BLaER1 (cell line): ENCODE results near the gene GPAM.
"Not testable (repeated sequence)": the region's sequence is repeated elsewhere in the genome, so short reads cannot be mapped to it uniquely, and the experiment has no call there.

Experiments
- H3K27ac ChIP-seq: shearing (Covaris generic); formaldehyde crosslinking; 2 replicates; pipeline ENCODE4 v1.8.1; 2022
- H3K27me3 ChIP-seq: shearing (Covaris generic); formaldehyde crosslinking; 2 replicates; pipeline ENCODE4 v1.8.1; 2022
- H3K36me3 ChIP-seq: shearing (Covaris generic); formaldehyde crosslinking; 2 replicates; pipeline ENCODE4 v1.8.1; 2022
- H3K4me1 ChIP-seq: shearing (Covaris generic); formaldehyde crosslinking; 2 replicates; pipeline ENCODE4 v1.8.1; 2022
- H3K4me2 ChIP-seq: shearing (Covaris generic); formaldehyde crosslinking; 2 replicates; pipeline ENCODE4 v1.8.1; 2022
- H3K4me3 ChIP-seq: shearing (Covaris generic); formaldehyde crosslinking; 2 replicates; pipeline ENCODE4 v1.8.1; 2022
- H3K9ac ChIP-seq: shearing (Covaris generic); formaldehyde crosslinking; 2 replicates; pipeline ENCODE4 v1.8.1; 2022
- H3K9me3 ChIP-seq: shearing (Covaris generic); formaldehyde crosslinking; 2 replicates; pipeline ENCODE4 v1.8.1; 2022
- H4K20me1 ChIP-seq: shearing (Covaris generic); formaldehyde crosslinking; 2 replicates; pipeline ENCODE4 v1.8.1; 2022
- Cebpa-rat ChIP-seq: shearing (Covaris generic); IDR thresholded peaks from 2 replicates; pipeline ENCODE4 v1.8.1; 2022

GPAM gene

DNA sequence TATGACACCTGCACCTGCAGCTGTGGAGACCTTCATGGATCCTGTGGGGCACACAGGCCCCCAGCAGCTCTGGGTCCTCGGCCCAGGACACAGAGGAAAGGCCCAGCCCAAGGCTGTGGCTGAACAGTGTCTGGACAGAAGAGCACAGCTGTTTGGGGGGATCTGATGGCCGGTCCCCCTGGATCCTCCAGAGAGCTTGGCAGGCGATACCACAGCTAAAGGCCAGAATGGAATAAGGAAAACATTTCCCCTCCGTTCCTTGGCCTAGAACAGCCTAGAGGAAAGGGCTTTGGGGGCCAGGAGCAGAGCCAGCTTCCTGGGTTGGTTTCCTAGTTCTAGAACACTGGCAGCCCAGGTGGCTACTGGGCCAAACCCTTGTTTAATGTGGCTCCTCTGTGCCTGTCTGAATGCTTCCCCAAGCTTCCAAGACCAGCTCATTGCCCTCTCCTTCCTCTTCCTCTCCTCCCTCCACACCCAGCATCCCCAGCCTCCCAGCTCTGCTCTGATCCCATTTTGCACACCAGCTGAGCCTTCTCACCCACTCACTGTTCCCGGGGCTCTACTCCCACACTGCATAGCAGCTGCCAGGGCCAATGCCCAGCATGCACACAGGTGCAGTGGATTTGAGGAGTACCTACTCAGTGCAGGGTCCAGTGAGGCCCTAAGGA, 46.9 kb downstream of the GPAM start:
- Histone ChIP-seq H3K36me3 (no peaks in the 10 kb centered on the region), H3K4me2 (no peak overlapping the region), H3K4me3 (no peak overlapping the region), H3K4me1 (peaks cover 20% of the 10 kb centered on the region), H3K27ac (no peak overlapping the region), H3K9ac (no peak overlapping the region), H3K27me3 (no peaks in the 10 kb centered on the region), H3K9me3 (no peaks in the 10 kb centered on the region), H4K20me1 (no peaks in the 10 kb centered on the region)
- no peak for TF ChIP-seq Cebpa-rat

DNA sequence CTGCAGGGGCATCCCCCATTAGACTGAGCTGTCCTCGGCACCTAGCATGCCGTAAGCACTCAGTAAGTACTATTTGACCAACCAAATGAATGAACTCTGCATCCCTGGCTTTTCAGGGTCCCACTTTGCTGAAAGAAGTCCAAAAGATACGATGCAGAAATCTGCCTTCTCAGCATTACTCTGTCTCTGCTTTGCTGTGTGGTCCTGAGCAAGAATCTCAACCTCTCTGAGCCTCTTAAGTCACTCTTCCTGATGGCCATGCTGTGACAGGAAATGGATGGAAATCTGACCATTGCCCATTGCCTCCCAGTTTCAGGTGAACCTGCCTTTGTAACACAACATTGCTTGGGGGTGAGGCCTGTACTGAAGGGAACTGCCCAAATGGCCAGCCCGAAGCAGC, 48.0 kb downstream of the GPAM start:
- H4K20me1 ChIP-seq, result no peaks in the 10 kb centered on the region
- TF ChIP-seq Cebpa-rat, result no peak
- H3K4me1 ChIP-seq, result peaks cover 20% of the 10 kb centered on the region
- no peak overlapping the region for H3K4me3 ChIP-seq
- H3K36me3 ChIP-seq, result no peaks in the 10 kb centered on the region
- no peak overlapping the region for H3K9ac ChIP-seq
- H3K9me3 ChIP-seq, result no peaks in the 10 kb centered on the region
- H3K27me3 ChIP-seq, result no peaks in the 10 kb centered on the region
- H3K4me2 ChIP-seq, result no peak overlapping the region
- H3K27ac ChIP-seq, result no peak overlapping the region

DNA sequence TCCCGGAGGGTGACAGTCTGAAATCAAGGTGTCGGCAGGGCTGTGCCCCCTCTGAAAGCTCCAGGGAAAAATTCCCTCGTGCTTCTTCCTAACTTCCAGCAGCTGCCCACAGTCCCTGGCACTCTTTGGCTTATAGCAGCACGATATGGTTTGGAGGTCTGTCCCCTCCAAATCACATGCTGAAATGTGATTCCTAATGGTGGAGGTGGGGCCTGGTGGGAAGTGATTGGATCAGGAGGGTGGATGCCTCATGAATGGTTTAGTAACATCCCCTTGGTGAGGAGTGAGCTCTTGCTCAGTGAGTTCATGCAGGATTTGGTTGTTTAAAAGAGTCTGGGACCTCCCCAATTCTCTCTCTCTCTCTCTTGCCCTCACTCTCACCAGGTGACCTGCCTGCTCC, 51.1 kb downstream of the GPAM start:
- no peaks in the 10 kb centered on the region for H3K27me3 ChIP-seq
- H4K20me1 ChIP-seq, result no peaks in the 10 kb centered on the region
- H3K4me1 ChIP-seq, result peaks cover 20% of the 10 kb centered on the region
- H3K27ac ChIP-seq, result no peak overlapping the region
- H3K9me3 ChIP-seq, result no peaks in the 10 kb centered on the region
- no peaks in the 10 kb centered on the region for H3K36me3 ChIP-seq
- TF ChIP-seq Cebpa-rat, result no peak
- H3K4me2 ChIP-seq, result no peak overlapping the region
- H3K4me3 ChIP-seq, result no peak overlapping the region
- H3K9ac ChIP-seq, result no peak overlapping the region

DNA sequence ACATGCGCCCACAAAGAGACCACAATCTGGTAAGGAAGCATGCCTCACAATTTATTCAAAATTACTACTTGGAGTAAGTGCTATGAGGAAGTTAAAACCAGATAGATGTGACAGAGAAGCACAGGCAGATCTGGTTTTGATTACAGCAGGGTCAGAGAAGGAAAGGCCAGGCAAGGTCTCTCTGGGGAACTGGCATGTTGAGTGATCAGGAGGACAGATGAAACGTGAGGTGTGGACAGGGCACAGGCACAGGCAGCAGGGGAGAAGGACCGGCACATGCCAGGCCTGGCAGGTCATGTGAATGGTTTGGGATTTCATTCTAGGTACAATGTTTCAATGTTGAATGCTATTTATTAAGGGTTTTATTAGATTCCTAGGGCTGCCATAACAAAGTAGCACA, 51.6 kb downstream of the GPAM start:
- H3K9ac ChIP-seq, result no peak overlapping the region
- H3K4me3 ChIP-seq, result no peak overlapping the region
- no peak for TF ChIP-seq Cebpa-rat
- H3K27me3 ChIP-seq, result no peaks in the 10 kb centered on the region
- H3K36me3 ChIP-seq, result no peaks in the 10 kb centered on the region
- no peaks in the 10 kb centered on the region for H3K9me3 ChIP-seq
- H4K20me1 ChIP-seq, result no peaks in the 10 kb centered on the region
- H3K4me2 ChIP-seq, result no peak overlapping the region
- no peak overlapping the region for H3K27ac ChIP-seq
- peaks cover 20% of the 10 kb centered on the region for H3K4me1 ChIP-seq

DNA sequence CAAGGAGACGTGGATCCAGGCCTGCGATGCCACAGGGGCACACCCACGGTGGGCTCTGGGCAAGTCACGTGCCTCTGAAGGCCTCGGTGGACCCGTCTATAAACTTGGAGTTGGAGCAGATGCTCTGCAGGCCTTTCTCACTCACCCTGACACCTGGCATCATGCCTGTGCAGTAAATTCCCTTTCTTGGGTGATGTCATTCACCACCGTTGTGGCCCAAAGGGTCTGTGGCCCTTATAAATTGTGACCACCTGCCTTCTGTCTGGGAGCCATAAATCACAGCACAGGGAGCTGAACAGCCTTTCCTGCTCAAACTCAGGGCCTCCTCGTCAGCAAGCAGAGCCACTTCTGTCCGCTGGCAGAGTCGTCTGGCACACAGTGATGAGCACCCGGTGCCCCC, 52.2 kb downstream of the GPAM start:
- Histone ChIP-seq H3K9ac (no peak overlapping the region), H4K20me1 (no peaks in the 10 kb centered on the region), H3K27ac (no peak overlapping the region), H3K36me3 (no peaks in the 10 kb centered on the region), H3K4me2 (no peak overlapping the region), H3K4me3 (no peak overlapping the region), H3K27me3 (no peaks in the 10 kb centered on the region), H3K4me1 (peaks cover 14% of the 10 kb centered on the region), H3K9me3 (no peaks in the 10 kb centered on the region)
- no peak for TF ChIP-seq Cebpa-rat

DNA sequence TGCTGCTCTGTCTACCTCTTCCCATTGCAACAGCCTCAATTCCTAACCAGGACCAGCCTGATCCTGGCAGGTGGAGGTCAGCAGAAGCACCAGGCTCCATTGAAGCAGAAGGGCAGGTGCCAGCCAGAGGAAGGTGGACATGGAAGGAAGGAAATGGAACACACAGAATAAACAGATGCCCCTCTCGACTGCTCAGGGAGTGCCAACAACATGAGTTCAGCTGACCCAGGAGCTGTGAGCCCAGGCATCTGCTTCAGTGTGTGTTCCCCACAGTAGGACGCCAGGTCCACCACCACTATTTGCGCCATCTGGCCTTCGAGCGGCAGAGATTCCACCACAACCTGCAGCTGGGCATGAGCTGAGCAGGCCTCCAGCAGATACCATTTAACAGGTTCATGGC, 56.7 kb downstream of the GPAM start:
- no peak for TF ChIP-seq Cebpa-rat
- no peaks in the 10 kb centered on the region for H3K27me3 ChIP-seq
- H4K20me1 ChIP-seq, result no peaks in the 10 kb centered on the region
- H3K36me3 ChIP-seq, result no peaks in the 10 kb centered on the region
- H3K9ac ChIP-seq, result no peak overlapping the region
- H3K4me2 ChIP-seq, result no peak overlapping the region
- H3K4me3 ChIP-seq, result no peak overlapping the region
- no peaks in the 10 kb centered on the region for H3K4me1 ChIP-seq
- H3K27ac ChIP-seq, result no peak overlapping the region
- no peaks in the 10 kb centered on the region for H3K9me3 ChIP-seq

DNA sequence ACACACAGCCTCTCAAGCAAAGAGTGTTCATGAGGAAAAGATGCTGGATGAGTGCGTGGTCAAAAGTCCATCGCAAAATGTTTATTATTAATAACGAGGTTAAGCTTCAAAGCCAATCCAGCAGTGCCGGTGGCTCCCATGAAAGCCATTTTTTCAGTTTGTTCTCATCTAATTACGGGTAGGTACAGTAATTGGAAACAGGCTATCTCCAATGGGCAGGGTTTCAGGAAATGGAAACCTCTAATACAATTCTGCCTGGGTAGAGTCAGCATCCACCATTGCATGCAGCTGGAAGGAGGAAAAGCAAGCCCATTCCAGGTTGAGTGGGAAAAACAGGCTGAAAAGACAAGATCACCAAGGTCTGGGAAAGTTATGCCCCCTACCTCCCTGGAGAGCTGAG, 57.4 kb downstream of the GPAM start:
- no peak for TF ChIP-seq Cebpa-rat
- Histone ChIP-seq H3K4me2 (no peak overlapping the region), H3K4me1 (no peaks in the 10 kb centered on the region), H4K20me1 (no peaks in the 10 kb centered on the region), H3K27ac (no peak overlapping the region), H3K9ac (no peak overlapping the region), H3K36me3 (no peaks in the 10 kb centered on the region), H3K4me3 (no peak overlapping the region), H3K9me3 (no peaks in the 10 kb centered on the region), H3K27me3 (no peaks in the 10 kb centered on the region)

DNA sequence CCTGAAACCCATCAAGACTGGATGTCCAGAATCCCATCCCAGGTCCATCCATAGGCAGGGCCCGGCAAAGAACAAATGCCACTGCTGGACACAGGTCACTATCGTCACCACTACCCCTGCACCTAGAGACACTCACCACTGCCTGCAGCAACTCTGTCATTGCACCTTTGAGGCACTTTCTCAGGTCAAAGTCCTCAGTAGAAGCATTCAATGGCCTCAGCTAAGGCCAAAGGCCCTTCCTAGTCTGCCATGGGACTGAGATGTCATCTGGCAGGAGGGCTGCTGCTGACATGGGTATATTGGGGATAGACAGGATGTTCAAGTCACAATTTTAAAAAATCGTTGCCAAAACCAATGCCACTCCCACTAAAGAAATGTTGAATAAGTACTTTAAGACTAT, 58.7 kb downstream of the GPAM start:
- H3K9ac ChIP-seq, result no peak overlapping the region
- H3K4me1 ChIP-seq, result no peaks in the 10 kb centered on the region
- TF ChIP-seq Cebpa-rat, result no peak
- H3K36me3 ChIP-seq, result no peaks in the 10 kb centered on the region
- H3K4me3 ChIP-seq, result no peak overlapping the region
- H3K9me3 ChIP-seq, result no peaks in the 10 kb centered on the region
- H3K27ac ChIP-seq, result no peak overlapping the region
- H3K4me2 ChIP-seq, result no peak overlapping the region
- no peaks in the 10 kb centered on the region for H4K20me1 ChIP-seq
- H3K27me3 ChIP-seq, result no peaks in the 10 kb centered on the region

DNA sequence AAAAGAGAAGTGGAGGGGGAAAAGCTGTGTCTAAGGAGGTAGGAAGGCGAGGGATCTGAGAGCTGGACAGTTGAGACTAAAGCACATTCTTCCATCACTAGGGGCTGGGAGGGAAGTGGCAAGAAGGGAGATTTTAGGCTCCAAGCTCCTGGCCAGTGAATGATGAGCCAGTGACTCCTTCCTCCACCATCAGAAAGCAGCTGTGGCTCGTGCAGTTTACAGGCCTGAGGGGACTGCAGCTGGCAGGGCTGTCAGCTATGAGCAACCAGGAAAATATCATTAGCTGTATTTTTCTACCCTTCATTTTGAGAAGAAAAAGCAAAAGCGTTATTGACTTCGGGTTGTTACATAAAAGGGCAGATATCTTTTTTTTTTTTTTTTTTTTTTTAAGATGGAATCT, 60.7 kb downstream of the GPAM start:
- Histone ChIP-seq H3K36me3 (no peaks in the 10 kb centered on the region), H3K27me3 (no peaks in the 10 kb centered on the region), H3K4me3 (no peak overlapping the region), H3K9me3 (no peaks in the 10 kb centered on the region), H3K4me1 (no peaks in the 10 kb centered on the region), H3K9ac (no peak overlapping the region), H4K20me1 (no peaks in the 10 kb centered on the region), H3K4me2 (no peak overlapping the region), H3K27ac (no peak overlapping the region)
- no peak for TF ChIP-seq Cebpa-rat

DNA sequence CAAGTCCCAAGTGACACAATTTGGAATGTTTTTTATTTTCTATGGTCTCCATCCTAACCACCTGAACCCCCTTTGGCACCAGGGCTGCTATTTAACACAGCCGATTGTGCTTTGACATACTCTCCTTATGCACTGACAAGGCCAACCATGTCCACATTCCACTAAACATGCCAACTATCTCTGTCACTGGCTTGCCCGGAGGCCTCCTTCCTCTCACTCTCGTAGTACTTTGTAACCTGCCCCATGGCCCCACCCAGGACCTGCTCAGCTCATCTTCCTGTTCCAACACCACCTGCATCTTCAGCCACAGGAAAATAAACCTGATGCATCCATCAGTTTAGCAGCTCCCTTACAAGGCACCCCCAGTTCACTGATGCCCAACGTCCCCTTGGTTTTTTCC, 63.1 kb downstream of the GPAM start:
- no peak overlapping the region for H3K9ac ChIP-seq
- no peak overlapping the region for H3K4me2 ChIP-seq
- no peak for TF ChIP-seq Cebpa-rat
- no peaks in the 10 kb centered on the region for H3K9me3 ChIP-seq
- H4K20me1 ChIP-seq, result no peaks in the 10 kb centered on the region
- H3K36me3 ChIP-seq, result no peaks in the 10 kb centered on the region
- no peaks in the 10 kb centered on the region for H3K4me1 ChIP-seq
- no peak overlapping the region for H3K27ac ChIP-seq
- no peaks in the 10 kb centered on the region for H3K27me3 ChIP-seq
- no peak overlapping the region for H3K4me3 ChIP-seq

DNA sequence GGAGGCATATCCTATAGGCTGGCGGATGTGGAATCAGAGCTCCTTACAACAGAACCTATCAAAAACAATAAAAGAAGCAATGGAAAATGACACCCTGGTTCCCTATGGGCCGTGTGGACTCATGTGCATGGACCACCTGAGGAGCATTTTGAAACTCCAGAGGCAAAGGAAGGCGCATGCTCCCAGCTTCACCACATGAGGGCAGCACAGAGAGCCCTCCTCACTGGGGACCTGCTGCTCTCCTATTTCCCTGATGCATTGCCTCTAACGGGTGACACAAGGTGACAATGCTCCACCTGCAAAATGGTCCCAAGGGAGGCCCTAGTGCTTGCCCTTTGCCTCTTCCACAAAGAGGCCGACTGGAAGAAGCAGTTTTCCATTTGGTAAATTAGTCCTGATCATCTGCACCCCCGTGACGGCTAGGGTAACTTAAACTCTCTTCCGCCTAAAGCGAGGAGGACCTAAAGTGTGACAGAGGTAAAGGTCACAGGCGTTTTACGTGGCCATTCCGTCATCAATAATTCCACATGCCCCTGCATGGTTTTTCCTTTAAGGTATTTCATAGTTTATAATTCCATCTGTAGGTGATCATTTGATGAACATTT, 67.7 kb downstream of the GPAM start:
- no peak overlapping the region for H3K27ac ChIP-seq
- no peaks in the 10 kb centered on the region for H3K27me3 ChIP-seq
- no peaks in the 10 kb centered on the region for H3K9me3 ChIP-seq
- no peaks in the 10 kb centered on the region for H4K20me1 ChIP-seq
- TF ChIP-seq Cebpa-rat, result no peak
- H3K36me3 ChIP-seq, result no peaks in the 10 kb centered on the region
- no peak overlapping the region for H3K4me3 ChIP-seq
- no peak overlapping the region for H3K4me2 ChIP-seq
- H3K4me1 ChIP-seq, result no peaks in the 10 kb centered on the region
- no peak overlapping the region for H3K9ac ChIP-seq

DNA sequence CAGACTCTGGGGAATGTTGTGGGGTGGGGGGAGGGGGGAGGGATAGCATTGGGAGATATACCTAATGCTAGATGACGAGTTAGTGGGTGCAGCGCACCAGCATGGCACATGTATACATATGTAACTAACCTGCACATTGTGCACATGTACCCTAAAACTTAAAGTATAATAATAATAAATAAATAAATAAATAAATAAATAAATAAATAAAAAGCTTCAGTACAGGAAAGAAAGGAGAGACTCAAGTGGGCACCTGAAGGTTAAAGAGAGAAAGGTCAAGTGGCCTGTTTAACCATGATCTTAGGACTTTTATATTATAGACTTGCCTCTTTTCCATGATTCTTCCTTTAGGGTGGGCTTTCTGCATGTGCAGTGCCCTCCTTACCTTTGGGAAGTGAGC, 73.8 kb downstream of the GPAM start:
- H3K27ac ChIP-seq, H4K20me1 ChIP-seq, H3K4me1 ChIP-seq, H3K4me3 ChIP-seq, H3K9me3 ChIP-seq, H3K36me3 ChIP-seq, H3K27me3 ChIP-seq, H3K4me2 ChIP-seq, H3K9ac ChIP-seq: not testable (repeated sequence)
